Heart right ventricle (tissue), 16 donors: ENCODE results near the gene WNT7A. TPM values are rescaled to one million over a fixed set of nuclear protein-coding genes. Genes with fewer than 3 reads are reported as not detected.

Source experiments
- ATAC-seq, 8 donors: fragments of 200-7000 bp; cut with Tn5 transposase; one replicate each; pipeline ENCODE4 v1.9.1; 2020; ENCODE audit warnings: mild to moderate bottlenecking in 8 of 8, moderate library complexity in 8 of 8, moderate number of reproducible peaks in 1 of 8
- DNase-seq, 2 donors: peaks; one replicate each; pipeline ENCODE4 v3.0.0-alpha.2; 2020
- H3K27ac ChIP-seq, 10 donors: fragments of 200-600 bp; sonication (generic) in 2 of 10; one replicate each; pipeline versions ENCODE4 v1.5.0 to v1.8.0; 2020 to 2022; ENCODE audit warnings: mild to moderate bottlenecking in 3 of 10
- H3K27me3 ChIP-seq, 7 donors: fragments of 200-600 bp; one replicate each; pipeline ENCODE4 v1.8.0; 2021 to 2022; ENCODE audit warnings: mild to moderate bottlenecking in 2 of 7
- H3K36me3 ChIP-seq, 9 donors: fragments of 200-600 bp; sonication (generic) in 1 of 9; one replicate each; pipeline versions ENCODE4 v1.5.0 to v1.8.0; 2020 to 2022; ENCODE audit warnings: mild to moderate bottlenecking in 2 of 9
- H3K4me1 ChIP-seq, 9 donors: fragments of 200-600 bp; sonication (generic) in 1 of 9; one replicate each; pipeline versions ENCODE4 v1.5.0 to v1.8.0; 2020 to 2022; ENCODE audit warnings: mild to moderate bottlenecking in 4 of 9
- H3K4me3 ChIP-seq, 10 donors: fragments of 200-600 bp; sonication (generic) in 2 of 10; one replicate each; pipeline versions ENCODE4 v1.5.0 to v1.8.0; 2020 to 2022; ENCODE audit warnings: mild to moderate bottlenecking in 7 of 10, moderate library complexity in 2 of 10
- H3K9me3 ChIP-seq, 11 donors: fragments of 200-600 bp in 10 of 11; sonication (generic) in 2 of 11; one replicate each; pipeline versions ENCODE4 v1.5.0 to v1.8.0; 2013 to 2022; ENCODE audit warnings: mild to moderate bottlenecking in 2 of 11, control low read depth in 1 of 11, moderate library complexity in 1 of 11
- WGBS, 2 donors: extraction: QIAGEN DNeasy Blood & Tissue Kit; methylation state at CpG; one replicate each; pipeline ENCODE4 v1.1.7; 2013; ENCODE audit warnings: inconsistent platforms in 1 of 2; 5-methylcytosine and 5-hydroxymethylcytosine counted together
- intact Hi-C, 10 donors: fragments of 100-400 bp; cut with DNase I; formaldehyde crosslinking; loops; one replicate each; pipeline versions ENCODE4 v1.11.1 to v1.14.2; 2022
- polyA plus RNA-seq, 2 donors: library from polyadenylated mRNA; stranded (reverse); fragments of 200-250 nt; gene quantifications; one replicate each; pipeline ENCODE4 v1.2.3, GENCODE V29; 2013
- total RNA-seq, 10 donors: library from RNA; stranded (reverse); fragmentation: NEBNext Ultra II Directional in 3 of 10; extraction: Animal tissue kit (Norgen Biotek cat#: 25700) in 3 of 10; gene quantifications; one replicate each; pipeline versions ENCODE4 v1.2.1 to v1.2.4, GENCODE V29; 2021 to 2023
- TF ChIP-seq, protein P1 (sequence below), 9 donors: fragments of 200-600 bp; sonication (generic) in 2 of 9; IDR thresholded peaks; one replicate each; pipeline versions ENCODE4 v1.5.0 to v1.8.0; 2021 to 2022; ENCODE audit warnings: antibody characterized with exemption in 9 of 9, mild to moderate bottlenecking in 5 of 9, moderate library complexity in 1 of 9
- donor health status: Arrhythmogenic right ventricular cardiomyopathy.
- donor health status: ischemic (EF 13 %, LVEDD 7.1; RV severe dilation, severe dysfunction).
- donor health status: healthy with polysubstance abuse.
- donor health status: DM: no; HTN: yes; CAD: no.
- donor health status: DM: no; HTN: no; CAD: no.
- donor health status: ischemic (EF 25% LVEDD 6.9; RV normal size, moderate dysfunction).
- donor health status: ischemic (EF 25% LVEDD 5.7; RV mildly dilated, moderate dysfunction).
- donor health status: healthy.
- donor health status: DM: yes; HTN: yes; CAD: no.
- donor health status: Ischemic cardiomyopathy.
- donor health status: ischemic (EF 35%, LVEDD 5.7; RV mildly dilated, moderate dysfunction).
- donor health status: nonischemic (EF 11% LVEDD 7.7; RV severe dilation, severe dysfunction).
- donor health status: DM: yes; HTN: yes; CAD: no.
- donor health status: PGD.
- donor health status: ischemic (EF 29% LVEDD 5.4; RV normal size, mild dysfunction).
- donor health status: nonischemic (EF 23%, LVEDD 6.1; RV moderate dilation, normal function).

Gene WNT7A
- total and polyA plus RNA-seq, 12 donors, result not detected

DNA sequence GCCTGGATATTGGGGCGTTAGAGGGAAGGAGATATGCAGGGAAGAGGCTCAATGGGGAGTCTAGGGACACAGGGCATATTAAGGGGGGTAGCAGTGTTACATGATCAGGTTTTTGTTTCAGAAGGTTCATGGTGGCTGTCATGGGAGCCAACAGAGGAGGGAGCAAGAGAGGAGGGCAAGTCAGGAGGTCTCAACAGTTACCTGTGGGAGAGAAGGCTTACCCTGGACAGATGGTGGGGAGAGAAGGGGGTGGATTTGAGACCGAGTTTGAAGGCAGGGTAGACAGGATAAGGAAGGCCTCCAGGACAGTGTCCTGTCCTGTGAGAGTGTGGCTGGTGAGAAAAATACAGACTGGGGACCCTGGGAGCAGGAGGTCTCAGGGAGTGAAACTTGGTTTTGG, 3.8 kb upstream of the WNT7A start:
- ATAC-seq (no peak), DNase-seq (no peak)
- TF ChIP-seq, protein P1, sequence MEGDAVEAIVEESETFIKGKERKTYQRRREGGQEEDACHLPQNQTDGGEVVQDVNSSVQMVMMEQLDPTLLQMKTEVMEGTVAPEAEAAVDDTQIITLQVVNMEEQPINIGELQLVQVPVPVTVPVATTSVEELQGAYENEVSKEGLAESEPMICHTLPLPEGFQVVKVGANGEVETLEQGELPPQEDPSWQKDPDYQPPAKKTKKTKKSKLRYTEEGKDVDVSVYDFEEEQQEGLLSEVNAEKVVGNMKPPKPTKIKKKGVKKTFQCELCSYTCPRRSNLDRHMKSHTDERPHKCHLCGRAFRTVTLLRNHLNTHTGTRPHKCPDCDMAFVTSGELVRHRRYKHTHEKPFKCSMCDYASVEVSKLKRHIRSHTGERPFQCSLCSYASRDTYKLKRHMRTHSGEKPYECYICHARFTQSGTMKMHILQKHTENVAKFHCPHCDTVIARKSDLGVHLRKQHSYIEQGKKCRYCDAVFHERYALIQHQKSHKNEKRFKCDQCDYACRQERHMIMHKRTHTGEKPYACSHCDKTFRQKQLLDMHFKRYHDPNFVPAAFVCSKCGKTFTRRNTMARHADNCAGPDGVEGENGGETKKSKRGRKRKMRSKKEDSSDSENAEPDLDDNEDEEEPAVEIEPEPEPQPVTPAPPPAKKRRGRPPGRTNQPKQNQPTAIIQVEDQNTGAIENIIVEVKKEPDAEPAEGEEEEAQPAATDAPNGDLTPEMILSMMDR (IDR thresholded peaks at IDR 0.05), result no peak
- Histone ChIP-seq H3K36me3 (no peaks in the 10 kb centered on the region), H3K27me3 (peaks cover 14 to 80% (median 66%) of the 10 kb centered on the region in 7 donors), H3K4me1 (peaks cover 4 to 19% (median 16%) of the 10 kb centered on the region in 9 donors), H3K4me3 (no peak overlapping the region), H3K27ac (no peak overlapping the region), H3K9me3 (peaks cover 0 to 7% (median 0%) of the 10 kb centered on the region in 11 donors)
- intact Hi-C loops, result loop anchor here in 7 of 10 donors (2.0 to 10.0 kb wide), 3 partner anchors 226 to 229 kb away; no protein-coding TSS in a partner anchor
- 36 to 43% methylated on average over 2 of the region's 2 CpGs for WGBS, 2 donors

DNA sequence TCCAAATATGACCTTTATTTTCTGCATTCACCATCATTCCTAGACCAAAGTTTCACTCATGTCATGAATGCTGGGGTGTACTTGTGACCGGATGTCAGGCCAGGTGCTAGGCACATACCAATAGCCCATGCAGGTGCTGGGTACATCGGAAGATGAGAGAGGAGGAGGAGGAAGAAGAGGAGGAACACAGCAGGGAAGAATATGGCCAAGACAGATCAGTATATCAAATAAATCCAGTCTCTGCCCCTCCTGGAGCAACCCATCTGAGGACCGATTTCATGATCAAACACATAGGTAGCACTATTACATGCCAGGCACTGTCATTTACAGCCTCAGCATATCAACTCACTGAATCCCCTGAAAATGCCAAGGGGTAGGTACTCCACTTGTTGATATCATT, 3.0 kb upstream of the WNT7A start:
- intact Hi-C loops, result loop anchor here in 6 of 10 donors (5.0 to 10.0 kb wide), 2 partner anchors 226 to 228 kb away; no protein-coding TSS in a partner anchor
- 86 to 94% methylated on average over 3 of the region's 3 CpGs for WGBS, 2 donors

DNA sequence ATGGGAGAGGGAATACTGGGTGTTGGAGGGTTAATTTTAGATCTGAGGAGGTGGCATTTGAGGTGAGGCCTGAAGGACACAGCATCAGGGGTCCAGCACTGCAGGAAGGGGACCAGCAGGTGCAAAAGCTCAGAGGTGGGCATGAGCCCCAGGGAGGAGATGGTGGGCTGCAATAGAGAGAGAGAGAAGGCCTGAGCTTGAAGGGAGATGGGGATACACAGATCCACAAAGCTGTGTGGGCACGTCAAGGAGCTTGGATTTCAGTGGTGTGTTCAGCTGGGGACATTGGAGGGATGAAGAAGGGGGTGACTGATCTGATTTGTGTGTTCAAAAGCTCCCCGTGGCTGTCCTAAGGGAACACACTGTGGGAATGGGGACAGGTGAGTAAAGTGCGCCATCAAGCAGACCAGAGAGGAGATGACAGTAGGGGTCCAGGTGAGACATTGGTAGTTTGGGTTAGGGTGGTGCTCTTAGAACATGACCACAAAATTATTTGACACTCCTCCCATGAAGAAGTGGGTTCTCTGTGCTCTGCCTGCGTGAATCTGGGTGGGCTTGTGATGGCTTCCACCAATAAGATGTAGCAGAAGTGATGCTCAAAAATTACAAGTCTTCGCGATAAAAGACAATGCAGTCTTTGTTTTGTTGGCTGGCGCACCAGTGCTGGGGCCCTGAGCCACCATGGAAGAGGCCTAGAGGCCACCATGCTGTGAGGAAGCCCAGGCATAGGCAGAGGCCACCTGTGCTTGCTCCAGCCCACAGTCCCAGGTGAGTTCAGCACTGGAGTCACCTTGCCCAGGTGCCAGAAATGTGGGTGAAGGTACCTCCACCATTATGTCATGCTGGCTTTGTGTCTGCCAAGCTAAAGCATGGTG, 1.9 kb upstream of the WNT7A start:
- no peak for DNase-seq
- H3K4me1 ChIP-seq, result peaks cover 4 to 26% (median 23%) of the 10 kb centered on the region in 9 donors
- no peak overlapping the region for H3K4me3 ChIP-seq
- 79 to 84% methylated on average over 7 of the region's 7 CpGs for WGBS, 2 donors
- H3K27ac ChIP-seq, result no peak overlapping the region
- intact Hi-C loops, result loop anchor here in 7 of 10 donors (2.0 to 10.0 kb wide), 3 partner anchors 224 to 227 kb away; no protein-coding TSS in a partner anchor
- peaks cover 26 to 97% (median 85%) of the 10 kb centered on the region in 7 donors for H3K27me3 ChIP-seq
- H3K36me3 ChIP-seq, result no peaks in the 10 kb centered on the region
- TF ChIP-seq, protein P1 (IDR thresholded peaks at IDR 0.05), result no peak
- H3K9me3 ChIP-seq, result peaks cover 0 to 7% (median 0%) of the 10 kb centered on the region in 11 donors
- no peak for ATAC-seq

More for the DNA sequence above, 3.0 kb upstream of the WNT7A start:
- Histone ChIP-seq H3K4me3 (no peak overlapping the region), H3K27ac (no peak overlapping the region), H3K4me1 (peaks cover 4 to 26% (median 23%) of the 10 kb centered on the region in 9 donors), H3K36me3 (no peaks in the 10 kb centered on the region), H3K9me3 (peaks cover 0 to 7% (median 0%) of the 10 kb centered on the region in 11 donors), H3K27me3 (peaks cover 20 to 88% (median 74%) of the 10 kb centered on the region in 7 donors)
- DNase-seq (no peak), ATAC-seq (no peak)
- TF ChIP-seq, protein P1 (IDR thresholded peaks at IDR 0.05), result no peak

DNA sequence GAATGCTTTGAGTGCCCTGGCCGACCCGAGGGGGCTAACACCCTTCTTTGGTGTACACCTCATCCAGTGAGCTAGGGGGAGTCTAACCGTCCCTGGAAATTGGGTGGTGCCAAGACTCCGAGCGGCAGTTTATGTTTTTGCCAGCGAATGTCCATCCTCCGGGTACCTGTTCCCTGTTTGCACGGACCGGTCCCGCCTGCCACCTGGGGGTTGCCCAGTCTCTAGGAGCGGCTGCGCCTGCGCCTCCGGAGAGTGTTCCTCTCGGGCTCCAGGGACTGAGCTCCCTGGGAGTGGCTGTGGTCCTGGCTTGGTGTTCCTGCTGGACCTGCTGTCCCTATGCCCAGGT, 913 bp upstream of the WNT7A start:
- WGBS, 2 donors, result 3% methylated on average over 15 of the region's 15 CpGs
- TF ChIP-seq, protein P1 (IDR thresholded peaks at IDR 0.05), result peak in 1 of 9 donors; percentile 15
- H3K27ac ChIP-seq, result no peak overlapping the region
- H3K27me3 ChIP-seq, result peaks cover 26 to 98% (median 92%) of the 10 kb centered on the region in 7 donors
- peaks cover 0 to 7% (median 0%) of the 10 kb centered on the region in 11 donors for H3K9me3 ChIP-seq
- H3K4me1 ChIP-seq, result peaks cover 4 to 26% (median 23%) of the 10 kb centered on the region in 9 donors
- H3K4me3 ChIP-seq, result peak overlapping the region in 2 of 10 donors; percentile 8 to 28
- DNase-seq (no peak), ATAC-seq (no peak)
- H3K36me3 ChIP-seq, result no peaks in the 10 kb centered on the region
- intact Hi-C loops, result loop anchor here in 7 of 10 donors (2.0 to 10.0 kb wide), 3 partner anchors 223 to 226 kb away; no protein-coding TSS in a partner anchor
